ENCODE data around the gene DYSF.

Gene DYSF

GRCh38 chr2:71631411-71631931 lies 178.1 kb downstream of the DYSF start:
- no peak overlapping the region for H3K27ac ChIP-seq (ENCODE audit: low read length)

GRCh38 chr2:71633086-71633485 lies 179.7 kb downstream of the DYSF start:
- no peaks in the 10 kb centered on the region for H3K9me3 ChIP-seq (replicated peaks; ENCODE audit: insufficient read depth, low read length)
- H3K4me1 ChIP-seq (ENCODE audit: low read length): no peaks in the 10 kb centered on the region
- no peaks in the 10 kb centered on the region for H4K20me1 ChIP-seq (ENCODE audit: insufficient read depth, low read length)
- no peak for TF ChIP-seq CTCF (IDR thresholded peaks at IDR 0.05; ENCODE audit: low read length)
- TF ChIP-seq EZH2phosphoT487 (IDR thresholded peaks at IDR 0.05; ENCODE audit: low read length): no peak
- no peaks in the 10 kb centered on the region for H3K9me2 ChIP-seq (replicated peaks; ENCODE audit: insufficient read depth, low read length)
- no peak overlapping the region for H3K27ac ChIP-seq (ENCODE audit: low read length)
- no peaks in the 10 kb centered on the region for H3K79me2 ChIP-seq (ENCODE audit: low read length)
- no peaks in the 10 kb centered on the region for H3K27me3 ChIP-seq (replicated peaks; ENCODE audit: insufficient read depth, low read length)
- no peak for DNase-seq
- H3F3A ChIP-seq (ENCODE audit: insufficient read depth, low read length): no peaks in the 10 kb centered on the region
- no peak overlapping the region for H3K9ac ChIP-seq (ENCODE audit: low read length)
- H3K4me3 ChIP-seq (ENCODE audit: low read length): no peak overlapping the region
- no peak overlapping the region for H2AFZ ChIP-seq (ENCODE audit: low read length)
- H3K4me2 ChIP-seq (ENCODE audit: low read depth, low read length): no peak overlapping the region
- no peaks in the 10 kb centered on the region for H3K36me3 ChIP-seq (replicated peaks; ENCODE audit: insufficient read depth, low read length)

More at GRCh38 chr2:71631411-71631931, 178.1 kb downstream of the DYSF start:
- no peak overlapping the region for H3K4me3 ChIP-seq (ENCODE audit: low read length)
- H3K27me3 ChIP-seq (replicated peaks; ENCODE audit: insufficient read depth, low read length): no peaks in the 10 kb centered on the region
- no peaks in the 10 kb centered on the region for H3K4me1 ChIP-seq (ENCODE audit: low read length)
- H4K20me1 ChIP-seq (ENCODE audit: insufficient read depth, low read length): no peaks in the 10 kb centered on the region
- no peaks in the 10 kb centered on the region for H3F3A ChIP-seq (ENCODE audit: insufficient read depth, low read length)
- H2AFZ ChIP-seq (ENCODE audit: low read length): no peak overlapping the region
- no peak for DNase-seq
- TF ChIP-seq EZH2 (optimal IDR thresholded peaks at IDR 0.05; ENCODE audit: low read depth, low read length) (no peak), EZH2phosphoT487 (IDR thresholded peaks at IDR 0.05; ENCODE audit: low read length) (no peak), CTCF (IDR thresholded peaks at IDR 0.05; ENCODE audit: low read length) (no peak)
- no peak overlapping the region for H3K9ac ChIP-seq (ENCODE audit: low read length)
- no peaks in the 10 kb centered on the region for H3K36me3 ChIP-seq (replicated peaks; ENCODE audit: insufficient read depth, low read length)
- no peaks in the 10 kb centered on the region for H3K79me2 ChIP-seq (ENCODE audit: low read length)
- no peaks in the 10 kb centered on the region for H3K9me2 ChIP-seq (replicated peaks; ENCODE audit: insufficient read depth, low read length)
- H3K9me3 ChIP-seq (replicated peaks; ENCODE audit: insufficient read depth, low read length): no peaks in the 10 kb centered on the region
- H3K4me2 ChIP-seq (ENCODE audit: low read depth, low read length): no peak overlapping the region

- H3K4me3 ChIP-seq (ENCODE audit: low read length): no peak overlapping the region
- no peak for DNase-seq
- no peaks in the 10 kb centered on the region for H3K27me3 ChIP-seq (replicated peaks; ENCODE audit: insufficient read depth, low read length)
- H3K4me1 ChIP-seq (ENCODE audit: low read length): no peaks in the 10 kb centered on the region
- no peak overlapping the region for H3K9ac ChIP-seq (ENCODE audit: low read length)
- H3K4me2 ChIP-seq (ENCODE audit: low read depth, low read length): no peak overlapping the region
- H3F3A ChIP-seq (ENCODE audit: insufficient read depth, low read length): no peaks in the 10 kb centered on the region
- TF ChIP-seq EZH2 (optimal IDR thresholded peaks at IDR 0.05; ENCODE audit: low read depth, low read length) (no peak), CTCF (IDR thresholded peaks at IDR 0.05; ENCODE audit: low read length) (no peak), EZH2phosphoT487 (IDR thresholded peaks at IDR 0.05; ENCODE audit: low read length) (no peak)
- H2AFZ ChIP-seq (ENCODE audit: low read length): no peak overlapping the region
- H3K27ac ChIP-seq (ENCODE audit: low read length): no peak overlapping the region
- H3K9me2 ChIP-seq (replicated peaks; ENCODE audit: insufficient read depth, low read length): no peaks in the 10 kb centered on the region
- H3K79me2 ChIP-seq (ENCODE audit: low read length): no peaks in the 10 kb centered on the region
- no peaks in the 10 kb centered on the region for H3K9me3 ChIP-seq (replicated peaks; ENCODE audit: insufficient read depth, low read length)
- H3K36me3 ChIP-seq (replicated peaks; ENCODE audit: insufficient read depth, low read length): no peaks in the 10 kb centered on the region
- H4K20me1 ChIP-seq (ENCODE audit: insufficient read depth, low read length): no peaks in the 10 kb centered on the region
Measured at GRCh38 chr2:71634567-71634966, 181.2 kb downstream of the DYSF start.
